ENCODE measurements around the gene ULBP2.
"Not testable (repeated sequence)": the region's sequence is repeated elsewhere in the genome, so short reads cannot be mapped to it uniquely, and the experiment has no call there.

ULBP2 gene

GRCh38 chr6:149988550-149989346 is 46.9 kb downstream of the ULBP2 start:
- peaks cover 52% of the 10 kb centered on the region for H3K27me3 ChIP-seq (ENCODE audit: low read depth, low read length)
- H3K36me3 ChIP-seq (replicated peaks; ENCODE audit: low read depth, low read length): no peaks in the 10 kb centered on the region
- no peak overlapping the region for H3K27ac ChIP-seq (ENCODE audit: low read length)
- H2AFZ ChIP-seq (ENCODE audit: low read depth, low read length): no peak overlapping the region
- no peak overlapping the region for H3K9ac ChIP-seq (ENCODE audit: low read length)
- H3K4me2 ChIP-seq (ENCODE audit: low read length): no peak overlapping the region
- no peak overlapping the region for H3K4me3 ChIP-seq (ENCODE audit: low read length)
- no peaks in the 10 kb centered on the region for H3K79me2 ChIP-seq (ENCODE audit: low read length)
- H3K9me3 ChIP-seq (ENCODE audit: insufficient read depth, low read length): no peaks in the 10 kb centered on the region
- no peaks in the 10 kb centered on the region for H4K20me1 ChIP-seq (ENCODE audit: insufficient read depth, low read length)
- no peak for TF ChIP-seq EZH2phosphoT487 (IDR thresholded peaks at IDR 0.05; ENCODE audit: low read depth)
- TF ChIP-seq CTCF (IDR thresholded peaks at IDR 0.05; ENCODE audit: low read depth, low read length): no peak
- peaks cover 8% of the 10 kb centered on the region; the same call in 1 of the 2 replicates for H3K4me1 ChIP-seq (ENCODE audit: low read length)

GRCh38 chr6:149990212-149990660 is 48.4 kb downstream of the ULBP2 start:
- Histone ChIP-seq H2AFZ (ENCODE audit: low read depth, low read length) (no peak overlapping the region), H3K4me3 (ENCODE audit: low read length) (peak overlapping the region; percentile 94), H3K9me3 (ENCODE audit: insufficient read depth, low read length) (no peaks in the 10 kb centered on the region), H3K4me1 (ENCODE audit: low read length) (peaks cover 8% of the 10 kb centered on the region; the same call in 1 of the 2 replicates), H4K20me1 (ENCODE audit: insufficient read depth, low read length) (no peaks in the 10 kb centered on the region), H3K4me2 (ENCODE audit: low read length) (peak overlapping the region; percentile 97), H3K27me3 (ENCODE audit: low read depth, low read length) (peaks cover 49% of the 10 kb centered on the region), H3K9ac (ENCODE audit: low read length) (no peak overlapping the region), H3K79me2 (ENCODE audit: low read length) (no peaks in the 10 kb centered on the region), H3K36me3 (replicated peaks; ENCODE audit: low read depth, low read length) (no peaks in the 10 kb centered on the region), H3K27ac (ENCODE audit: low read length) (no peak overlapping the region)
- TF ChIP-seq EZH2phosphoT487 (IDR thresholded peaks at IDR 0.05; ENCODE audit: low read depth): no peak
- TF ChIP-seq CTCF (IDR thresholded peaks at IDR 0.05; ENCODE audit: low read depth, low read length): no peak

GRCh38 chr6:149990661-149991471 is 49.1 kb downstream of the ULBP2 start:
- Histone ChIP-seq H3K9ac (ENCODE audit: low read length) (peak overlapping the region; percentile 47), H4K20me1 (ENCODE audit: insufficient read depth, low read length) (no peaks in the 10 kb centered on the region), H2AFZ (ENCODE audit: low read depth, low read length) (peak overlapping the region; percentile 56), H3K36me3 (replicated peaks; ENCODE audit: low read depth, low read length) (no peaks in the 10 kb centered on the region), H3K9me3 (ENCODE audit: insufficient read depth, low read length) (no peaks in the 10 kb centered on the region), H3K4me2 (ENCODE audit: low read length) (peak overlapping the region; percentile 97), H3K4me3 (ENCODE audit: low read length) (peak overlapping the region; percentile 94), H3K27ac (ENCODE audit: low read length) (no peak overlapping the region), H3K4me1 (ENCODE audit: low read length) (peaks cover 8% of the 10 kb centered on the region; the same call in 1 of the 2 replicates), H3K79me2 (ENCODE audit: low read length) (no peaks in the 10 kb centered on the region), H3K27me3 (ENCODE audit: low read depth, low read length) (peaks cover 44% of the 10 kb centered on the region)
- TF ChIP-seq CTCF (IDR thresholded peaks at IDR 0.05; ENCODE audit: low read depth, low read length): no peak
- no peak for TF ChIP-seq EZH2phosphoT487 (IDR thresholded peaks at IDR 0.05; ENCODE audit: low read depth)

GRCh38 chr6:149991472-149991795 is 49.6 kb downstream of the ULBP2 start:
- H4K20me1 ChIP-seq (ENCODE audit: insufficient read depth, low read length); H3K27ac ChIP-seq (ENCODE audit: low read length); H3K4me1 ChIP-seq (ENCODE audit: low read length); H3K36me3 ChIP-seq (replicated peaks; ENCODE audit: low read depth, low read length); H3K79me2 ChIP-seq (ENCODE audit: low read length); H3K9me3 ChIP-seq (ENCODE audit: insufficient read depth, low read length): not testable (repeated sequence)
- Histone ChIP-seq H3K27me3 (ENCODE audit: low read depth, low read length) (peaks cover 38% of the 10 kb centered on the region), H3K4me2 (ENCODE audit: low read length) (peak overlapping the region; percentile 97), H3K9ac (ENCODE audit: low read length) (peak overlapping the region; percentile 47), H2AFZ (ENCODE audit: low read depth, low read length) (peak overlapping the region; percentile 56; the same call in 1 of the 2 replicates), H3K4me3 (ENCODE audit: low read length) (peak overlapping the region; percentile 94)

Measured in OCI-LY3 (cell line).